ENCODE measurements around the gene MAB21L4.

MAB21L4 gene

GRCh38 chr2:240895656-240896388, at the start of gene MAB21L4:
Gene MAB21L4, minus strand, starts transcription at chr2:240896156. Its CDS starts 159 bp downstream, at chr2:240895997.
- H3K9me3 ChIP-seq (ENCODE audit: low read depth, low read length): no peaks in the 10 kb centered on the region
- no peak within 1 kb of the TSS for H3K4me3 ChIP-seq
- TF ChIP-seq EZH2 (IDR thresholded peaks at IDR 0.05) (no peak), POLR2AphosphoS5 (IDR thresholded peaks at IDR 0.05; ENCODE audit: borderline replicate concordance, low read depth, low read length) (no peak), FOXP2 (optimal IDR thresholded peaks at IDR 0.05; ENCODE audit: control extremely low read depth, extremely low read length, insufficient read depth) (no peak)
- no peak within 1 kb of the TSS for H3K9ac ChIP-seq (ENCODE audit: insufficient read length)
- no peak for DNase-seq (ENCODE audit: low read depth, low spot score)
- H3K36me3 ChIP-seq (ENCODE audit: insufficient read depth, low read length): no peaks in the 10 kb centered on the region
- no peak within 1 kb of the TSS for H3K27ac ChIP-seq

GRCh38 chr2:240936106-240936505, 40.1 kb upstream of the MAB21L4 start:
- Histone ChIP-seq H3K9ac (ENCODE audit: insufficient read length) (no peak overlapping the region), H3K36me3 (ENCODE audit: insufficient read depth, low read length) (no peaks in the 10 kb centered on the region), H3K4me3 (no peak overlapping the region), H3K9me3 (ENCODE audit: low read depth, low read length) (no peaks in the 10 kb centered on the region), H3K27ac (no peak overlapping the region)
- TF ChIP-seq POLR2AphosphoS5 (IDR thresholded peaks at IDR 0.05; ENCODE audit: borderline replicate concordance, low read depth, low read length) (no peak), EZH2 (IDR thresholded peaks at IDR 0.05) (no peak), FOXP2 (optimal IDR thresholded peaks at IDR 0.05; ENCODE audit: control extremely low read depth, extremely low read length, insufficient read depth) (no peak)
- DNase-seq (ENCODE audit: low read depth, low spot score): no peak

GRCh38 chr2:240935103-240935876, 39.3 kb upstream of the MAB21L4 start:
- no peak overlapping the region for H3K9ac ChIP-seq (ENCODE audit: insufficient read length)
- H3K27ac ChIP-seq: no peak overlapping the region
- H3K4me3 ChIP-seq: no peak overlapping the region
- H3K9me3 ChIP-seq (ENCODE audit: low read depth, low read length): no peaks in the 10 kb centered on the region
- no peak for DNase-seq (ENCODE audit: low read depth, low spot score)
- H3K36me3 ChIP-seq (ENCODE audit: insufficient read depth, low read length): no peaks in the 10 kb centered on the region
- TF ChIP-seq FOXP2 (optimal IDR thresholded peaks at IDR 0.05; ENCODE audit: control extremely low read depth, extremely low read length, insufficient read depth) (no peak), EZH2 (IDR thresholded peaks at IDR 0.05) (no peak), POLR2AphosphoS5 (IDR thresholded peaks at IDR 0.05; ENCODE audit: borderline replicate concordance, low read depth, low read length) (no peak)

GRCh38 chr2:240934701-240935102, 38.7 kb upstream of the MAB21L4 start:
- no peak for DNase-seq (ENCODE audit: low read depth, low spot score)

GRCh38 chr2:240933966-240934700, 38.2 kb upstream of the MAB21L4 start:
- Histone ChIP-seq H3K27ac (no peak overlapping the region), H3K9me3 (ENCODE audit: low read depth, low read length) (no peaks in the 10 kb centered on the region), H3K4me3 (no peak overlapping the region), H3K9ac (ENCODE audit: insufficient read length) (no peak overlapping the region), H3K36me3 (ENCODE audit: insufficient read depth, low read length) (no peaks in the 10 kb centered on the region)
- no peak for TF ChIP-seq POLR2AphosphoS5 (IDR thresholded peaks at IDR 0.05; ENCODE audit: borderline replicate concordance, low read depth, low read length)
- no peak for TF ChIP-seq EZH2 (IDR thresholded peaks at IDR 0.05)
- TF ChIP-seq FOXP2 (optimal IDR thresholded peaks at IDR 0.05; ENCODE audit: control extremely low read depth, extremely low read length, insufficient read depth): no peak
- no peak for DNase-seq (ENCODE audit: low read depth, low spot score)

More at GRCh38 chr2:240934701-240935102, 38.7 kb upstream of the MAB21L4 start:
- H3K9me3 ChIP-seq (ENCODE audit: low read depth, low read length): no peaks in the 10 kb centered on the region
- H3K27ac ChIP-seq: no peak overlapping the region
- H3K4me3 ChIP-seq: no peak overlapping the region
- no peak for TF ChIP-seq FOXP2 (optimal IDR thresholded peaks at IDR 0.05; ENCODE audit: control extremely low read depth, extremely low read length, insufficient read depth)
- no peaks in the 10 kb centered on the region for H3K36me3 ChIP-seq (ENCODE audit: insufficient read depth, low read length)
- H3K9ac ChIP-seq (ENCODE audit: insufficient read length): no peak overlapping the region

GRCh38 chr2:240933048-240933965, 37.4 kb upstream of the MAB21L4 start:
- no peaks in the 10 kb centered on the region for H3K36me3 ChIP-seq (ENCODE audit: insufficient read depth, low read length)
- no peak for DNase-seq (ENCODE audit: low read depth, low spot score)
- H3K27ac ChIP-seq: no peak overlapping the region
- H3K4me3 ChIP-seq: no peak overlapping the region
- H3K9me3 ChIP-seq (ENCODE audit: low read depth, low read length): no peaks in the 10 kb centered on the region
- TF ChIP-seq EZH2 (IDR thresholded peaks at IDR 0.05) (no peak), FOXP2 (optimal IDR thresholded peaks at IDR 0.05; ENCODE audit: control extremely low read depth, extremely low read length, insufficient read depth) (no peak), POLR2AphosphoS5 (IDR thresholded peaks at IDR 0.05; ENCODE audit: borderline replicate concordance, low read depth, low read length) (no peak)
- no peak overlapping the region for H3K9ac ChIP-seq (ENCODE audit: insufficient read length)

- H3K27ac ChIP-seq: no peak overlapping the region
- H3K9me3 ChIP-seq (ENCODE audit: low read depth, low read length): no peaks in the 10 kb centered on the region
- H3K4me3 ChIP-seq: no peak overlapping the region
- TF ChIP-seq POLR2AphosphoS5 (IDR thresholded peaks at IDR 0.05; ENCODE audit: borderline replicate concordance, low read depth, low read length): no peak
- TF ChIP-seq FOXP2 (optimal IDR thresholded peaks at IDR 0.05; ENCODE audit: control extremely low read depth, extremely low read length, insufficient read depth): no peak
- no peak for TF ChIP-seq EZH2 (IDR thresholded peaks at IDR 0.05)
- no peaks in the 10 kb centered on the region for H3K36me3 ChIP-seq (ENCODE audit: insufficient read depth, low read length)
- DNase-seq (ENCODE audit: low read depth, low spot score): no peak
- H3K9ac ChIP-seq (ENCODE audit: insufficient read length): no peak overlapping the region
Measured at GRCh38 chr2:240932724-240933047, 36.7 kb upstream of the MAB21L4 start.
